Measurements from ENCODE around the gene SLC47A2. TPM values are rescaled to one million over a fixed set of nuclear protein-coding genes. Genes with fewer than 3 reads are reported as not detected.
"Not testable (repeated sequence)": the region's sequence is repeated elsewhere in the genome, so short reads cannot be mapped to it uniquely, and the experiment has no call there.

The SLC47A2 gene
- total RNA-seq, 1 experiment from 2014 or later, result 62.1 TPM

DNA sequence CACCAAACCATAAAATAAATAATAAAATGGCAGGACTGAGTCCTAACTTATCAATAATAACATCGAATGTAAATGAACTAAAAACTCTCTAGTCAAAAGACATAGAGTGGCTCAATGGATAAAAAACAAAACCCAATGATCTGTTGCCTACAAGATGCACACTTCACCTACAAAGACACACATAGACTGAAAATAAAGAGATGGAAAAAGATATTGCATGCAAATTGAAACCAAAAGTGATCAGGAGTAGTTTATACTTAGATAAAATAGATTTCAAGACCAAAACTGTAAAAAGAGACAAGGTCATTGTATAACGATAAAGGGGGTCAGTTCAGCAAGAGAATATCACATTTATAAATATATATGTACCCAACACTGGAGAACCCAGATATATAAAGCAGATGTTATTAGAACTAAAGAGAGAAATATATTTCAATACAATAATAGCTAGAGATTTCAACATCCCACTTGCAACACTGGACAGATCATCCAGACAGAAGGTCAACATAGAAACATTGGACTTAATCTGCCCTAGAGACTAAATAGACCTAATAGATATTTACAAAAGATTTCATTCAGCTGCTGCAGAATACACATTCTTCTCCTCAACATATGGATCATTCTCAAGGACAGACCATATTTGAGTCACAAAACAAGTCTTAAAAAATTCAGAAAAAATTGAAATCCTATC, 29.8 kb downstream of the SLC47A2 start:
- in situ Hi-C loops (cut with HindIII; ENCODE audit: low pct_unique_long_range_greater_than_20kb, low sequenced_read_pairs), result no loop called here
- no peak for DNase-seq (ENCODE audit: low read depth)

DNA sequence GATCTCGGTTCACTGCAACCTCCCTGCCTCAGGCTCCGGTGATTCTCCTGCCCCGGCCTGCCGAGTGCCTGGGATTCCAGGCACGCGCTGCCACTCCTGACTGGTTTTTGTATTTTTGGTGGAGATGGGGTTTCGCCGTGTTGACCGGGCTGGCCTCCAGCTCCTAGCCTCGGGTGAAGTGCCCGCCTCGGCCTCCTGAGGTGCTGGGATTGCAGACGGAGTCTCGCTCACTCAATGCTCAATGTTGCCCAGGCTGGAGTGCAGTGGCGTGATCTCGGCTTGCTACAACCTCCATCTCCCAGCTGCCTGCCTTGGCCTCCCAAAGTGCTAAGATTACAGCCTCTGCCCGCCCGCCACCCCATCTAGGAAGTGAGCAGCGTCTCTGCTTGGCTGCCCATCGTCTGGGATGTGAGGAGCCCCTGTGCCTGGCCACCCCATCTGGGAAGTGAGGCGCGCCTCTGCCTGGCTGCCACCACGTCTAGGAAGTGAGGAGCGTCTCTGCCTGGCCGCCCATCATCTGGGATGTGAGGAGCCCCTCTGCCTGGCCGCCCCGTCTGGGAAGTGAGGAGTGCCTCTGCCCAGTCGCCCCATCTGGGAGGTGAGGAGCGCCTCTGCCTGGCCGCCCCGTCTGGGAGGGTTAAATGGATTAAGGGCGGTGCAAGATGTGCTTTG, 31.3 kb downstream of the SLC47A2 start:
- in situ Hi-C loops (cut with HindIII; ENCODE audit: low pct_unique_long_range_greater_than_20kb, low sequenced_read_pairs); DNase-seq (ENCODE audit: low read depth): not testable (repeated sequence)

DNA sequence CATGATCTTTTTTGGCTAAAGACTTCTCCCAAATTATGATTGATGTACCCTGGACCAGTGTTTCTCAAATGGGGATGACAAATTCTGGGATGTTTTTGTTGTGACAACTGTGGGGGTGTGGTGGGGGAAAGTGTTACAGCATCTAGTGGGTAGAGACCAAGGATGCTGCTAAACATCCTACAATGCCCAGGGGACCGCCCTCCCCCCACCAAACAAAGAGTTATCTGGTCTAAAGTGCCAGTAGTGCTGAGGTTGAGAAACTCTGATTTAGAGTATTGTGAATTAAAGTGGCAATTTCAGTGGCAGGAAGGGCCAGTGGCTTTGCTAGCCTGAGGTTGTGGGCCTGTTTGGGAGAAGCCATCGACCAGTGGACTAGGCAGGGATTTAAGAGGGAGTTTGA, 33.3 kb downstream of the SLC47A2 start:
- no peak for DNase-seq (ENCODE audit: low read depth)
- in situ Hi-C loops (cut with HindIII; ENCODE audit: low pct_unique_long_range_greater_than_20kb, low sequenced_read_pairs), result no loop called here

DNA sequence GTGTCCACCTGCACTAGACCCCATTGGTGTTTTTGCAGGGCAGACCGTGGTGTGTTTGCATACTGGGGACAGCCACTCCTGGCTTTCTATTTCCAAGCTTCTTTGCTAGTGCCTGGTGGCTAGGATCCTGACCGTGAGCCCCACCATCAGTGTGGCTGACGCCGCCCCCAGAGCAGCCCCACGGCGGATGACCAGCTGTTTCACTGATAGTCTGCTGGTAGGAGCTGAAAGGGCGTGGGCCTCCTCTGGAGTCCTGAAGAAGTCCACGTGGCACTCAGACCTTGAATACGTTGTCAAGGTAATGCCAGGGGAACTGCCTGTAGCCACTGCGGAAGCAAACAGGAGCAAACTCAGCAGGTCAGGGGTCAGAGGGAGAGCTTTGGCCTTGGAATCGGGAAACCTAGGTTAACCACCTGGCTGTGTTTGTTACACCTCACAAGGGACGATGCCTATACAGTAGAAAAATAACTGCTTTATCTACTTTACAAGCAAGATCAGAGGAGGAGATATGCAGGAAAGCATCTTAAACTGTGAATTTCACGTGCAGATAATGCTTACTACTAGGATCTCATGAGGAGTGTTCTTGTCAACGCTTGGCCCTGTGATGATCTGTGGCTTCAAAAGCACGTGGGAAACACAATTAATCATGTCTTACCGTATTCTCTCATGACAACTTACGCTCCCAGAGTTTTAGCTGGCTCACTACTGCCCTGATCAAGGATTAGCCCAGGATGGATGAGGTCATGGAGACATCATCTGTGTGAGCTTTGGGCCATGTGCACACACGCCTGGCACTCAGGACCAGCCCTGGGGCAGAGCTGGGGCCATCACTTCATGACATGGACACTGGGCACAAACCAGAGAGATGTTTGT, 37.6 kb downstream of the SLC47A2 start:
- no peak for DNase-seq (ENCODE audit: low read depth)
- in situ Hi-C loops (cut with HindIII; ENCODE audit: low pct_unique_long_range_greater_than_20kb, low sequenced_read_pairs), result no loop called here

DNA sequence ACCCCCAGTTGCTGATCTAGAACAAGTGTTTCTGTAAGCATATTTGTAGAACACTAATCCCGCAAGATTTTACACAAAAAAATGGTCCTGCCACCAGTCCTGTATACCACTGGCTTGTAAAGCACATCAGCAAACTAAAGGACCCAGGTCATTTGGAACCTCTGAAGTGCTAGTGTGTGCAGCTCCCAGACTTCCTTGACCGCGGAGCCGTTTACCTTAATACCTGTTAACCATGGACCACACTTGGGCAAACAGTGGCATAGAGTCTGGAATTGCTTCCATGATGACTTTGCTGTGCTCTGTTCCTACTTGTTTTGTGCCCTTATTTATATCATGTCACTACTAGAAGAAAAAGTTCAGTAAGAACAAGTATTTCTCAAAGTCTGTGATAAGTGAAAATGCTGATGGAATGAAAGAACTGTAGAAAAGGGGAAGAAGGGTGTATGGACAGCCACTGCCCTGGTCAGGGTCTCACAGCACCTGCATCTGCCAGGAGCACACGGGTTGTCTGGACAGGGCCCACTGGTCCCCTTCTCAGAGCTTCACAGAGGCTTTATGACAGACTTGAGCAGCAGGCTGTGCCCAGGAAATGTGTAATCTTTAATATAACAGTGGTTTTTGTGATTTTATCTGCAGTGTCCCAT, 38.5 kb downstream of the SLC47A2 start:
- in situ Hi-C loops (cut with HindIII; ENCODE audit: low pct_unique_long_range_greater_than_20kb, low sequenced_read_pairs), result no loop called here
- DNase-seq (ENCODE audit: low read depth), result no peak

DNA sequence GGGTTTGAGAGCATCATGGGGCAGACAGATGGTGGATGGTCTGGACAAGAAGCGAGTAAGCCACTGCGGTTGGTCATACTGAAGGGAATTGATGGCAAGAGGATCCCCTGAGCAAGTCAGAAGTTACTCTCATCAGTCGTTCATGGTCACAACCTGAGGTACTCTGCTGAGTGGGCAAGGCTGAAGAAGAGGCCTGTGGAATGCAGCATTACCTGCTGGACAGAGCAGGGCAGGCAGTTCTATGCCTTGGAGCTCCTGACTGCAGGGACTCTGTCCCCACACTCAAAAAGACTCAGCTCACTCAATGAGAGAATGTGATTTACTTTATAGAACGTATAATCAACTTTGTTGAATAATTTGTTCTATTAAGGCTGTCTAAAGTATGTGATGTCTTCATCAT, 39.5 kb downstream of the SLC47A2 start:
- in situ Hi-C loops (cut with HindIII; ENCODE audit: low pct_unique_long_range_greater_than_20kb, low sequenced_read_pairs), result no loop called here
- DNase-seq (ENCODE audit: low read depth), result no peak

DNA sequence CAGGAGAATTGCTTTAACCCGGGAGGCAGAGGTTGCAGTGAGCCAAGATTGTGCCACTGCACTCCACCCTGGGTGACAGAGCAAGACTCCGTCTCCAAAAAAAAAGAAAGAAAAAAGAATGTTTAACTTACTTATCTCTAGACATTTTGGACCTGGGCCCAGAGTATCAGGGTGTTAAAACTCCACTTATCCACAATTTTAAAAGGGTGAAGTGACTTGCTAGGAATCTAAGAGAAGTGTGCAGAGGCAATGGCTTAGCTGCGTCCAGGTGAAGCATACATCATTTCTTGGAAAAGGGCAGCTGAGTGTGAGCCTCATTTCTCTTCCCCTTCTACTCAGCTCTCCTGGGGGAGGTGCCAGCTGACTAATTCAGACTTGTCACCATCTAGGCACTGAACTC, 42.8 kb downstream of the SLC47A2 start:
- no peak for DNase-seq (ENCODE audit: low read depth)
- in situ Hi-C loops (cut with HindIII; ENCODE audit: low pct_unique_long_range_greater_than_20kb, low sequenced_read_pairs), result no loop called here

DNA sequence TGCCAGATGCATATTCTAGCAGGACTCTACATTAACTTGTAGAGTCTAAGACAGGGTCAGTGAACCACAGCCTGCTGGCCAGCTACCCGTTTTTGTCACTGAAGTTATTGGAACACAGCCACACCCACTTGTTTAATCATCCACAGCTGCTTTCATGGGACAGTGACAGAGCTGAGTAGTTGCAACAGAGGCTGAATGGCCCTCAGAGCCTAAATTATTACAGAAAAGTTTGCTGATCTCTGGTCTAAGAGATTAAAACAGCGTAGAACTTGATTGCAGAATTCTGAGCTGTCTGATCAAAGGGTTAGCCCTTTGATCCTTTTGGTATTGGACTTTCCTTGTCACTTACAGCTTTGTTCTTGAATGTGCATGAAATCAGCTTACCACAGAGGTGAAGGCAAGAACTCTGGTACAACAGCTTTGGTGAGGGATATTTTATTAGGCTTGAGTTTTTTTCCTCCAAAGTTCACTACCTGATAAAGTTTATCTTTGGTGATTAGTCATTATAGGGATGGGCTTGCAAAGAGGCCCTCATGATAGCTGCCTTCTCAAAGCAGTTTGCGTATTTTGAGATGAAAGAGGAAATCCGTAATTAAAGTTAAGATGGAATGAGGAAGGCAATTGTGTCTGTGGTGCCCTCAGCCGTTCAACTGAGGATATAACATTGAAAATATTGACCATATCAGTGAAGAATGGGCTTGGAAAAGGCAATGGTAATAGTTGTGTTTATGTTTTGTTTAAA, 44.2 kb downstream of the SLC47A2 start:
- in situ Hi-C loops (cut with HindIII; ENCODE audit: low pct_unique_long_range_greater_than_20kb, low sequenced_read_pairs), result no loop called here
- peak; percentile 74 for DNase-seq (ENCODE audit: low read depth)

DNA sequence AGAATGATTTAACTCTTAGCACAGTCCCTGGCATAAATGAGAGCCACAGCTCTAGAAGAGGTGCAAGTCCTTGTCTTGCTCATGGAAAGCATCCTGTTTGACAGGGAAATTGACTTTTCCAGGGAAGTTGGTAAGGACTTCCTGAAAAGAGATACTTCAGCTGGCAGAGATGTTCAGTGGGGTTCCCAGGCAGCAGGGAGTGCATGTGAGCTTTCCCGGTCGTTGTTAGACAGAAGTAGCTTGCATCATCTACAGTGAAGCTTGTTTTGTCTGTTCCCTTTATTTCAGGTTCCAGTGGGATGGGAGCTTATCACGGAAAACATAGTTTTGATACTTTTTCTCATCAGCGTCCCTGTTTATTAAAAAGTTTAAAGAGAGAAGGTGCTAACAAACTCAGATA, 45.0 kb downstream of the SLC47A2 start:
- DNase-seq (ENCODE audit: low read depth), result no peak
- in situ Hi-C loops (cut with HindIII; ENCODE audit: low pct_unique_long_range_greater_than_20kb, low sequenced_read_pairs), result no loop called here

DNA sequence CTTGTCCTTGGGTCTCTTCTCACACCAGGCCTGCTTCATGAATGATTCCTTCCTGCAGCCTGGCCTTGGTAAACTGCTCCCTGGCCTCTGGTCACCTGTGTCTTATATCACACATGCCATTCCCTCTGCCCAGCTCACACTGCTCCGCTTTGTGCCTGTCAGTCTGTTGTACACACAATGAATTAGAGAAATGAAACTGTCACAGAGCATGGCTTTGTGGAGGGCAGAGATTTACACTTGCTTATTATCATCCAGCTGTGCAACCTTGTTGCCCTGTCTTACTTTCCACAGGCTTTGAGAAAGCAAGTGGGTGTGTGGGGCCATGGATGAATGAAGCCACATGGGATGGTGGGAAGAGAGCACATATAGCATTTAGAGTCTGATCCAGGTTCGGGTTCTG, 45.5 kb downstream of the SLC47A2 start:
- no peak for DNase-seq (ENCODE audit: low read depth)
- in situ Hi-C loops (cut with HindIII; ENCODE audit: low pct_unique_long_range_greater_than_20kb, low sequenced_read_pairs), result no loop called here

DNA sequence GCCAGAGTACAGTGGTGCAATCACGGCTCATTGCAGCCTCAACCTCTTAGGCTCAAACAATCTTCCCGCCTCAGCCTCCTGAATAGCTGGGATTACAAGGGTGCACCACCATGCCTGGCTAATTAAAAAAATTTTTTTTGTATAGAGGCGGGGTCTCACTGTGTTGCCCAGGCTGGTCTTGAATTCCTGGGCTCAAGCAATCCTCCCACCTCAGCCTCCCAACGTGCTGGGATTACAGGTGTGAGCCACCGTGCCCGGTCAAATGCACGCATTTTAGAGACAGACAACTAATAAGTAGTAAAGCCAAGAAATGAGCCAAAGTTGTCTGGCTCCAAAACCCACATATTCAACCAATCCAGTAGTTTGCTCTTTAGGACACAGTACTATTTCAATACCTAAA, 46.7 kb downstream of the SLC47A2 start:
- in situ Hi-C loops (cut with HindIII; ENCODE audit: low pct_unique_long_range_greater_than_20kb, low sequenced_read_pairs); DNase-seq (ENCODE audit: low read depth): not testable (repeated sequence)

DNA sequence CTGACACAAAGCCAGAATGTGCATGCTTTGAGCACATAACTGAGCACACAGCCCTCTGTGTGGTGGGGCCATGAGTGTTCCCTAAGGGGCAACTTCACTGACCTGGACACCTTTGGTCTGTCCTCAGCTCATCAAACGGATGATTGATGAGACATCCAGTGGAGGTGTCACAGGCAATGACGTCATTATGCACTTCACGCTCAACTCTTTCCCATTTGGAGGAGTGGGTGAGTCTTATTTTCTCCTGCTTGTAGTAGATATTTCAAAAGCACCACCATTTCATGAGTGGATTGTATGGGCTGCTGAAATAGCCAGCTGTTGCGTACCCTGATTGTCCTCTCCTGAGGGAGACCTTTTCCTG, 51.6 kb downstream of the SLC47A2 start:
- in situ Hi-C loops (cut with HindIII; ENCODE audit: low pct_unique_long_range_greater_than_20kb, low sequenced_read_pairs), result no loop called here

DNA sequence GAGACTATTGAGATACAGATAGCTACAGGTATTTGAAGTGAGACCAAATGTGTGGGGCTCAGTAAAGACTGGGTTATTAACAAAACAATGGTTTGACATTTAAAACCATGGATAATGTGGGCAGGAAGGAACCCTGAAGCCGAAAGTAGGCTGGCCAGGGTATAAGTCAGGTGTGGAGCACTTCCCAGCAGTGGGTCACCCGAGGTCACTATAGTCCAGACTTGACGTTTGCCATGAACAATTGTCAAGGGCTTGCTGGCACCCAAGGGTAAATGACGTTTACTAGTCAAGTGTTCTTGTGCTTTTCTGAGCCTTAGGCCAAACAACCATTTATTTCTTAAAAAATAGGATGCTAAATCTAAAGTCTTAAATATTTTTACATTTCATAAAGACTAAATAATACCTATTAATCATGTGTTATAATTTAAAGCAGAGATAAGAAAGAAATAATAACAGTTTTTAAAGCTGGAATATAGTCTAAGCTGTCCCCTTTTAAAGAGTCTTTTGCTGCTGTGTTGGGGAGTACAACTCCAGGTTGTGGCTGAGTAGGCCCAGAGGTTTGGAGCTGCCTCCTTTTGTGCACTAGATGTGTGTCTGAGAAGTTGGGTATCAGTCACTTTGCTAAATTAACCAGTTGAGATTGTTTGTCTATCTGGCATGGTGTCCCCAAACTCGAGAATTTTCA, 52.1 kb downstream of the SLC47A2 start:
- no peak for DNase-seq (ENCODE audit: low read depth)
- in situ Hi-C loops (cut with HindIII; ENCODE audit: low pct_unique_long_range_greater_than_20kb, low sequenced_read_pairs), result no loop called here

More for the DNA sequence above, 51.6 kb downstream of the SLC47A2 start:
- DNase-seq (ENCODE audit: low read depth), result no peak

DNA sequence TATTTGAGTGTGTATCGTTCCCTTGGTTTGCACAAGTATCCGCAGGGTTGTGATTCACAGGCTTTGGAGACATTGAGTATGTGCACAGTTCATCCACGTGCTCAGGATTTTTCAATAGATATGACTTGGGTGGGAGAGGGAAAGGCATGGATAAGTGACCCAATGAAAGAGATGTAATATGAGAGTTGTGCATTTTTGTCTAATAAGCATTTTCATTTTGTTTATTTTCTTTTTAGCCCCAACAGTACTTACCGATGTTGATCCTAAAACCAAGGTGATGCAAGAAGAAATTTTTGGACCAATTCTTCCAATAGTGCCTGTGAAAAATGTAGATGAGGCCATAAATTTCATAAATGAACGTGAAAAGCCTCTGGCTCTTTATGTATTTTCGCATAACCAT, 53.3 kb downstream of the SLC47A2 start:
- DNase-seq (ENCODE audit: low read depth), result no peak
- in situ Hi-C loops (cut with HindIII; ENCODE audit: low pct_unique_long_range_greater_than_20kb, low sequenced_read_pairs), result no loop called here

DNA sequence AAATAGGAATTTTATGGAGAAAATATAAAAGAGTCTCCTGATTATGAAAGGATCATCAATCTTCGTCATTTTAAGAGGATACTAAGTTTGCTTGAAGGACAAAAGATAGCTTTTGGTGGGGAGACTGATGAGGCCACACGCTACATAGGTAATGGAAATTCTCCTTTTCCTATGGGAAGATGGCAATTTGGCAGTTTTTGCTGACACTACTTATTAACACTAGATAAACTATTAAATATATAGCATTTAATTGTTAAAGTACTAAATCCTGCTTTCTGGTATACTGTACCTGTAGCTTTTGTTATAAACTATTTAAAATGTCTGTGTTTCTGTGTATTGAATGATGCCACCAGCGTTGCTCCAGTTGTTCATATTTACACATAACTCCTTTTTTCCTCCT, 55.3 kb downstream of the SLC47A2 start:
- in situ Hi-C loops (cut with HindIII; ENCODE audit: low pct_unique_long_range_greater_than_20kb, low sequenced_read_pairs), result no loop called here
- no peak for DNase-seq (ENCODE audit: low read depth)

DNA sequence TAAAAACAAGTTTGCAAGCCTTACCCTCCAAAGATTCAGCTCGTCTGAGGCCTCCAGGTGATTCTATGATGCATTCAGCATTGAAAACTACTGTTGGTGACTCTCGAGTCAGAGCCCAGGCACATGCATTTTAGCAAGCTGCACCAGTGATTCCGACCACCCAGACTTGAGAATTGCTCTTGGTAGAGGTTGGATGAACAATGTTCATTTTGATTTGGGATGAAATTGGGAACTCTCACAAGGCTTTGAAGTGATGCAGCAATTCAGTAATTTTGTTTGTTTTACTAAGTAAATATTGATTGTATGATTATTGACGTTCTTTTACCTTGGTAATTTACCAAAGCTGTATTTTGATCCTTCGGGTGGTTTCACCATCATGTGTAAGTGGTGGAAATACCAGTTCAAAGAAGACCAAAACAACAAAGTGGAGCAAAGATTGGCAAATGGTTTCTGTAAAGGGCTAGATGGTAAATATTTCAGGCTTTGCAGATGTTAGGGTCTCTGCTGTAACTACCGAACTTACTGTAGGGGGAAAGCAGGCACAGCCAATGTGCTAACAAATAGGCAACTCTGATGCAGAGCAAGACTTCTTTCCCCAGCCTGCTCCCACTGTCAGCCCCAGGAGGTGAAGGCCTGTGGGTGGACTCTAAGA, 56.0 kb downstream of the SLC47A2 start:
- in situ Hi-C loops (cut with HindIII; ENCODE audit: low pct_unique_long_range_greater_than_20kb, low sequenced_read_pairs), result no loop called here
- no peak for DNase-seq (ENCODE audit: low read depth)

Measured in Caki2 (cell line).